Type B pancreatic cell (in vitro differentiated cells): ENCODE measurements around the gene GART. TPM values are rescaled to one million over a fixed set of nuclear protein-coding genes. Genes with fewer than 3 reads are reported as not detected.
A peak's percentile ranks its signal among the peaks of the same experiment; 100 is the strongest.

ENCODE experiments used
- DNase-seq: peaks from one replicate; pipeline ENCODE4 v3.0.0; 2021; ENCODE audit warnings: mixed read lengths; ENCODE audit not compliant: unreplicated experiment; ENCODE audit errors: extremely low spot score
- H3K27ac Mint-ChIP-seq: 2 replicates; pipeline ENCODE4 v1.8.0; 2021; ENCODE audit warnings: mild to moderate bottlenecking, mixed read lengths
- H3K27me3 Mint-ChIP-seq: 2 replicates; pipeline ENCODE4 v1.8.0; 2021; ENCODE audit warnings: mixed read lengths
- H3K36me3 Mint-ChIP-seq: 2 replicates; pipeline ENCODE4 v1.8.0; 2021; ENCODE audit warnings: mixed read lengths
- H3K4me1 Mint-ChIP-seq: one replicate; pipeline ENCODE4 v1.8.0; 2021; ENCODE audit warnings: mixed read lengths; ENCODE audit not compliant: unreplicated experiment
- H3K4me3 Mint-ChIP-seq: 2 replicates; pipeline ENCODE4 v1.8.0; 2021; ENCODE audit warnings: mild to moderate bottlenecking, mixed read lengths
- H3K9me3 Mint-ChIP-seq: 2 replicates; pipeline ENCODE4 v1.8.0; 2021; ENCODE audit warnings: mixed read lengths
- total RNA-seq: library from RNA; stranded (reverse); gene quantifications from 2 replicates; pipeline ENCODE4 v1.2.1, GENCODE V29; 2021; ENCODE audit warnings: low replicate concordance
- TF ChIP-seq, protein P1 (sequence below): fragments of 200-600 bp; sonication (generic); conservative IDR thresholded peaks from 2 replicates; pipeline ENCODE4 v1.5.0; 2021; ENCODE audit warnings: antibody characterized with exemption, mild to moderate bottlenecking

Gene GART
- total RNA-seq, 1 donor from 2014 or later = 107 TPM

DNA sequence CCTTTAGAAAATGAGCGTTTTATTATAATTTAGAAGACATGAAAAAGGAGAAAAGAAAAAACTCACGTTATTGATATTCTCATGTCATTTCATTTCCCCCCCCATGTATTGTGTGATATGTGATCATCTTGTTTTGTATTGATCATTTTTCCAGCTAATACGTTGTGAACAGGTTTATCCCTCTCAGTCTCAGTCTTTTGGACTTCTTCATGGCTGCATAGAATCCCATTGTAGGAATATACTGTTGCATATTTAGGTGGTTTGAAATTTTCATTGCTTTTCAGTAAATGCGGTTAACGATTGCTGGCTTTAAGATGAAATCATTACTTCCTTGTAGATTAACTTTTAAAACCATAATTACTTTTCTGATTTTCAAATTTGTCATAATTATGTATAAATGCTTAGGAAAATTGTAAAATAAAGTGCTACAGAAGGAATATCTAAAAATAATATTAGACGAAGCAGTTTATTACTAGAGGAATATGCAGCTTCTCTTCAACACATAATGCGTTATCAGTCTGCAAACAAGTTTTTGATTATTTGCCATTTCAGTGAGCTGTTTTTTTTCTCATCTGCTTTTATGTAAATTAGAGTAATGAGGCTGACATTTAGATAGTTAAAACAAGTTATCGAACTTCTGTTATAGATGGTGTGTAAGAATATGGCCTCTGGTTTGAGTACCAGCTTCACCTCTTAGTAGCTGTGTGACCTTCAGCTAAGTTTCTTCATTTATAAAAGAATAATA is 2.7 kb upstream of the GART start:
- H3K36me3 Mint-ChIP-seq = peaks cover 25% of the 10 kb centered on the region
- no peak for DNase-seq
- no peaks in the 10 kb centered on the region for H3K9me3 Mint-ChIP-seq
- H3K4me3 Mint-ChIP-seq = peak overlapping the region; percentile 97
- peak overlapping the region; percentile 100 for H3K27ac Mint-ChIP-seq
- TF ChIP-seq, protein P1, sequence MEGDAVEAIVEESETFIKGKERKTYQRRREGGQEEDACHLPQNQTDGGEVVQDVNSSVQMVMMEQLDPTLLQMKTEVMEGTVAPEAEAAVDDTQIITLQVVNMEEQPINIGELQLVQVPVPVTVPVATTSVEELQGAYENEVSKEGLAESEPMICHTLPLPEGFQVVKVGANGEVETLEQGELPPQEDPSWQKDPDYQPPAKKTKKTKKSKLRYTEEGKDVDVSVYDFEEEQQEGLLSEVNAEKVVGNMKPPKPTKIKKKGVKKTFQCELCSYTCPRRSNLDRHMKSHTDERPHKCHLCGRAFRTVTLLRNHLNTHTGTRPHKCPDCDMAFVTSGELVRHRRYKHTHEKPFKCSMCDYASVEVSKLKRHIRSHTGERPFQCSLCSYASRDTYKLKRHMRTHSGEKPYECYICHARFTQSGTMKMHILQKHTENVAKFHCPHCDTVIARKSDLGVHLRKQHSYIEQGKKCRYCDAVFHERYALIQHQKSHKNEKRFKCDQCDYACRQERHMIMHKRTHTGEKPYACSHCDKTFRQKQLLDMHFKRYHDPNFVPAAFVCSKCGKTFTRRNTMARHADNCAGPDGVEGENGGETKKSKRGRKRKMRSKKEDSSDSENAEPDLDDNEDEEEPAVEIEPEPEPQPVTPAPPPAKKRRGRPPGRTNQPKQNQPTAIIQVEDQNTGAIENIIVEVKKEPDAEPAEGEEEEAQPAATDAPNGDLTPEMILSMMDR = no peak
- H3K27me3 Mint-ChIP-seq = no peaks in the 10 kb centered on the region
- H3K4me1 Mint-ChIP-seq = peaks cover 19% of the 10 kb centered on the region

- peaks cover 19% of the 10 kb centered on the region for H3K4me1 Mint-ChIP-seq
- H3K4me3 Mint-ChIP-seq = peak overlapping the region; percentile 97
- DNase-seq = peak; percentile 79
- no peaks in the 10 kb centered on the region for H3K27me3 Mint-ChIP-seq
- peaks cover 22% of the 10 kb centered on the region for H3K36me3 Mint-ChIP-seq
- no peaks in the 10 kb centered on the region for H3K9me3 Mint-ChIP-seq
- H3K27ac Mint-ChIP-seq = peak overlapping the region; percentile 100
- TF ChIP-seq, protein P1 = no peak
Observed at GRCh38 chr21:33543505-33544129, 1.7 kb upstream of the GART start.

- Mint-ChIP-seq H3K4me1 (peaks cover 19% of the 10 kb centered on the region), H3K27ac (peak within 1 kb of the TSS; percentile 100), H3K4me3 (peak within 1 kb of the TSS; percentile 97), H3K27me3 (no peaks in the 10 kb centered on the region), H3K36me3 (peaks cover 20% of the 10 kb centered on the region), H3K9me3 (no peaks in the 10 kb centered on the region)
- DNase-seq = peak; percentile 98
- TF ChIP-seq, protein P1 = peak; percentile 17
Observed at GRCh38 chr21:33542640-33543504, 955 bp upstream of the GART start, which contains the start of gene SON. SON (plus strand) TSS chr21:33543038; CDS start chr21:33543093, 55 bp downstream.

DNA sequence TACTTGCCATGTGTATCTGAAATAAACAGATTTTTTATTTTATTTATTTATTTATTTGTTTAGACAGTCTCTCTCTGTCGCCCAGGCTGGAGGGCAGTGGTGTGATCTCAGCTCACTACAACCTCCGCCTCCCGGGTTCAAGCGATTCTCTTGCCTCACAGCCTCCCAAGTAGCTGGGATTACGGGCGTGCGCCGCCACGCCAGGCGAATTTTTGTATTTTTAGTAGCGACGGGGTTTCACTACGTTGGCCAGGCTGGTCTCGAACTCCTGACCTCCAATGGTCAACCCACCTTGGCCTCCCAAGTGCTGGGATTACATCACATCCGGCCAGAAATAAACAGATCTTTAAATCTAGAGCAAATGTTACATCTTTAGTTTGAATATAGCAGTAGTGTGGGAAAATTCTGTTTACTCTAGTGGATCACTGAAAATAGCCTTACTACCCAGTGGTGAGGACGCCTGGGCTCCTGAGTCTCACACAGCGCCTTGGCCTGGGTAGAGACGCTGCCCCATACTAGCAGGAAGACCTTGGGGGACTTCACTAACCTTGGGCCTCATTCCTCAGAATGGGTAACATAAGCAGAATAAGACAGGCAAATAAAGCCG is 709 bp downstream of the GART start:
- TF ChIP-seq, protein P1 = no peak
- H3K4me3 Mint-ChIP-seq = peak overlapping the region; percentile 97
- peak overlapping the region; percentile 100 for H3K27ac Mint-ChIP-seq
- no peaks in the 10 kb centered on the region for H3K9me3 Mint-ChIP-seq
- H3K27me3 Mint-ChIP-seq = no peaks in the 10 kb centered on the region
- H3K36me3 Mint-ChIP-seq = peaks cover 34% of the 10 kb centered on the region
- peaks cover 19% of the 10 kb centered on the region for H3K4me1 Mint-ChIP-seq
- no peak for DNase-seq

DNA sequence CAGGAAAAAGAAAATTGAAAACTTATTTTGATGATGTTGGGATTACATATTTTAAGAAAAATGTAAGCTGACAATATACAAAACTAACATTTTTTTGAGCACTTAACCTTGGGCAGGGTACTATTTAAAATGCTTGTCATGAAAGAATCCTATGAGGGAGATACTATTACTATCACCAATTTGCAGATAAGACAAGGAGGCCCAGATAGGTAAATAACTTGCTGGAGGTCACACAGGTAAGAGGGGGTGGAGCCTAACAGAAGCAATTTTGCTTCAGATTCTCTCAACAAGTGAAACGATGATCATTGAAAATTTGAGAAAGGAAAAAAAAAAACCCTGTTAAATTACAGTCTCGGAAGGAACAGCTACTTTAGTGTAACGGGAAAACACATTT is 1.2 kb downstream of the GART start:
- TF ChIP-seq, protein P1 = no peak
- peak overlapping the region; percentile 100 for H3K27ac Mint-ChIP-seq
- H3K9me3 Mint-ChIP-seq = no peaks in the 10 kb centered on the region
- H3K4me3 Mint-ChIP-seq = peak overlapping the region; percentile 97
- peaks cover 14% of the 10 kb centered on the region for H3K4me1 Mint-ChIP-seq
- DNase-seq = no peak
- H3K36me3 Mint-ChIP-seq = peaks cover 29% of the 10 kb centered on the region
- H3K27me3 Mint-ChIP-seq = no peaks in the 10 kb centered on the region
